Astrocyte (in vitro differentiated cells and primary cell): ENCODE measurements around the gene SSH2. TPM values are rescaled to one million over a fixed set of nuclear protein-coding genes. Genes with fewer than 3 reads are reported as not detected.
A peak's percentile ranks its signal among the peaks of the same experiment; 100 is the strongest.
"Not testable (repeated sequence)": the region's sequence is repeated elsewhere in the genome, so short reads cannot be mapped to it uniquely, and the experiment has no call there.

Experiments used
- DNase-seq: peaks from one replicate; pipeline ENCODE4 v3.0.0-alpha.2; 2010; ENCODE audit warnings: low read depth
- FAIRE-seq: peaks from 2 replicates; lab custom pipeline; 2011; peaks lifted over from hg19 to GRCh38; lab: Jason Lieb, UNC
- H2AFZ ChIP-seq: 2 replicates; pipeline ENCODE4 v1.6.0; 2012; ENCODE audit warnings: low read depth, low read length, inconsistent platforms
- H3K27ac ChIP-seq: 2 replicates; pipeline ENCODE4 v1.5.1; 2011; ENCODE audit warnings: low read depth, low read length, inconsistent platforms
- H3K27me3 ChIP-seq: 2 replicates; pipeline ENCODE4 v1.6.0; 2011; ENCODE audit warnings: low read length, inconsistent platforms; ENCODE audit not compliant: insufficient read depth
- H3K36me3 ChIP-seq: 2 replicates; pipeline ENCODE4 v1.5.1; 2011; ENCODE audit warnings: low read length, inconsistent platforms; ENCODE audit not compliant: insufficient read depth
- H3K4me1 ChIP-seq: 2 replicates; pipeline ENCODE4 v1.5.1; 2011; ENCODE audit warnings: low read length, inconsistent platforms; ENCODE audit not compliant: insufficient read depth
- H3K4me2 ChIP-seq: 2 replicates; pipeline ENCODE4 v1.6.0; 2012; ENCODE audit warnings: low read length, inconsistent platforms
- H3K4me3 ChIP-seq: 2 replicates; pipeline ENCODE4 v1.5.1; 2011; ENCODE audit warnings: low read depth, mild to moderate bottlenecking, low read length, inconsistent platforms; ENCODE audit not compliant: insufficient read depth
- H3K79me2 ChIP-seq: 2 replicates; pipeline ENCODE4 v1.6.0; 2012; ENCODE audit warnings: mild to moderate bottlenecking, low read length, inconsistent platforms; ENCODE audit not compliant: insufficient read depth
- H3K9ac ChIP-seq: 2 replicates; pipeline ENCODE4 v1.6.0; 2012; ENCODE audit warnings: mild to moderate bottlenecking, low read length, inconsistent platforms
- H3K9me3 ChIP-seq: 2 replicates; pipeline ENCODE4 v1.5.1; 2012; ENCODE audit warnings: low read depth, mild to moderate bottlenecking, low read length, inconsistent platforms; ENCODE audit not compliant: insufficient read depth
- H4K20me1 ChIP-seq: 2 replicates; pipeline ENCODE4 v1.6.0; 2012; ENCODE audit warnings: low read length, inconsistent platforms; ENCODE audit not compliant: insufficient read depth
- H3K27ac Mint-ChIP-seq: one replicate; pipeline ENCODE4 v1.8.0; 2021; ENCODE audit warnings: mild to moderate bottlenecking, mixed read lengths; ENCODE audit not compliant: unreplicated experiment
- H3K27me3 Mint-ChIP-seq: one replicate; pipeline ENCODE4 v1.8.0; 2021; ENCODE audit warnings: low read depth, mixed read lengths; ENCODE audit not compliant: unreplicated experiment
- H3K36me3 Mint-ChIP-seq: one replicate; pipeline ENCODE4 v1.8.0; 2021; ENCODE audit warnings: low read depth, mixed read lengths; ENCODE audit not compliant: unreplicated experiment
- H3K4me1 Mint-ChIP-seq: one replicate; pipeline ENCODE4 v1.8.0; 2021; ENCODE audit warnings: low read depth, mixed read lengths; ENCODE audit not compliant: unreplicated experiment
- H3K4me3 Mint-ChIP-seq: one replicate; pipeline ENCODE4 v1.8.0; 2021; ENCODE audit warnings: mild to moderate bottlenecking, moderate library complexity, mixed read lengths; ENCODE audit not compliant: unreplicated experiment
- H3K9me3 Mint-ChIP-seq: one replicate; pipeline ENCODE4 v1.8.0; 2021; ENCODE audit warnings: mild to moderate bottlenecking, mixed read lengths; ENCODE audit not compliant: unreplicated experiment
- CTCF ChIP-seq: IDR thresholded peaks from 2 replicates; pipeline ENCODE4 v1.5.1; 2011; ENCODE audit warnings: low read depth, mild to moderate bottlenecking, inconsistent platforms, low read length, moderate library complexity; ENCODE audit not compliant: insufficient read depth
- EZH2 ChIP-seq: IDR thresholded peaks from 2 replicates; pipeline ENCODE4 v1.6.1; 2012; ENCODE audit warnings: mild to moderate bottlenecking, low read length, inconsistent platforms; ENCODE audit not compliant: insufficient read depth
- total RNA-seq: library from RNA; stranded (reverse); gene quantifications from 2 replicates; pipeline ENCODE4 v1.2.1, GENCODE V29; 2021

SSH2 gene
- total RNA-seq, 1 donor from 2014 or later, result 31.1 TPM

GRCh38 chr17:29874931-29875596, 55.0 kb downstream of the SSH2 start:
- Mint-ChIP-seq H3K36me3 (peaks cover 3% of the 10 kb centered on the region), H3K4me1 (peaks cover 8% of the 10 kb centered on the region), H3K27me3 (no peaks in the 10 kb centered on the region), H3K27ac (no peak overlapping the region), H3K9me3 (no peaks in the 10 kb centered on the region), H3K4me3 (no peak overlapping the region)
- TF ChIP-seq CTCF (no peak), EZH2 (no peak)
- Histone ChIP-seq H3K9ac (no peak overlapping the region), H3K9me3 (no peaks in the 10 kb centered on the region), H3K4me2 (no peak overlapping the region), H4K20me1 (peaks cover 50% of the 10 kb centered on the region), H3K4me1 (no peaks in the 10 kb centered on the region), H2AFZ (no peak overlapping the region), H3K36me3 (no peaks in the 10 kb centered on the region), H3K79me2 (peaks cover 62% of the 10 kb centered on the region), H3K4me3 (no peak overlapping the region), H3K27me3 (no peaks in the 10 kb centered on the region), H3K27ac (no peak overlapping the region)
- DNase-seq (no peak), FAIRE-seq (peak; percentile 43)

GRCh38 chr17:29874358-29874757, 55.7 kb downstream of the SSH2 start:
- not testable (repeated sequence) for H3K4me3 ChIP-seq, H3K36me3 ChIP-seq, H3K4me1 ChIP-seq, H3K4me1 Mint-ChIP-seq, H3K9me3 Mint-ChIP-seq, FAIRE-seq, H3K4me3 Mint-ChIP-seq, H3K27me3 ChIP-seq, H3K4me2 ChIP-seq, H3K27ac Mint-ChIP-seq, DNase-seq, H3K27ac ChIP-seq, H3K9me3 ChIP-seq, H3K9ac ChIP-seq, H3K27me3 Mint-ChIP-seq, H3K36me3 Mint-ChIP-seq, H2AFZ ChIP-seq
- Histone ChIP-seq H3K79me2 (peaks cover 59% of the 10 kb centered on the region), H4K20me1 (peaks cover 48% of the 10 kb centered on the region)

DNA sequence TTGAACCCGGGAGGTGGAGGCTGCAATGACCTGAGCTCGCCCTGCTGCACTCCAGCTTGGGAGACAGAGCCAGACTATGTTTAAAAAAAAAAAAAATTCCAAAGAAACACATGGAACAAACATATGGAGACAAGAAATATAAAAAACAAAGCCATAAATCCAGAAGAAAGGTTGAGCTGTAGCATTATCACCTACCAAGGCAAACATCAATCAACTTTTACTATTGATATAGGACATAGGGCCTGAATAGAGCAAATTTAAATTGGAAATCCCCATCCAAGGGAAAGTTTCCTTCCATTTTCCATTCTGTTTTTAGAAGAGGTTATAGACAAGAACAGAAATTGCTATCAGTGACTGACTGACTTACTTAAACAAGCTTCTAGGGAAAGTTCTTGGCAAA, 56.6 kb downstream of the SSH2 start:
- no peaks in the 10 kb centered on the region for H3K9me3 Mint-ChIP-seq
- FAIRE-seq, result no peak
- H3K36me3 ChIP-seq, result no peaks in the 10 kb centered on the region
- H3K4me3 ChIP-seq, result no peak overlapping the region
- H3K4me3 Mint-ChIP-seq, result no peak overlapping the region
- H3K9me3 ChIP-seq, result no peaks in the 10 kb centered on the region
- H3K79me2 ChIP-seq, result peaks cover 59% of the 10 kb centered on the region
- peaks cover 55% of the 10 kb centered on the region for H4K20me1 ChIP-seq
- H3K27me3 ChIP-seq, result no peaks in the 10 kb centered on the region
- peaks cover 8% of the 10 kb centered on the region for H3K4me1 Mint-ChIP-seq
- H3K4me1 ChIP-seq, result no peaks in the 10 kb centered on the region
- TF ChIP-seq CTCF, result no peak
- TF ChIP-seq EZH2, result no peak
- no peak overlapping the region for H2AFZ ChIP-seq
- no peak overlapping the region for H3K27ac Mint-ChIP-seq
- no peak overlapping the region for H3K4me2 ChIP-seq
- H3K27ac ChIP-seq, result no peak overlapping the region
- no peak for DNase-seq
- no peaks in the 10 kb centered on the region for H3K27me3 Mint-ChIP-seq
- H3K9ac ChIP-seq, result no peak overlapping the region
- peaks cover 3% of the 10 kb centered on the region for H3K36me3 Mint-ChIP-seq
